NCI-H2107 (cell line): ENCODE measurements around the gene OTOF.

Experiments
- DNase-seq: peaks from one replicate; lab custom pipeline; 2025; lab: John Stamatoyannopoulos, UW

The OTOF gene

GRCh38 chr2:26407526-26407925, 70.4 kb downstream of the OTOF start:
- DNase-seq: no peak
